BE2C (cell line): Measurements from ENCODE around the gene CLEC10A.
A peak's percentile ranks its signal among the peaks of the same experiment; 100 is the strongest.
"Not testable (repeated sequence)": the region's sequence is repeated elsewhere in the genome, so short reads cannot be mapped to it uniquely, and the experiment has no call there.

Experiments used
- DNase-seq: peaks from one replicate; pipeline ENCODE4 v3.0.0-alpha.2; 2020
- H3K27me3 ChIP-seq: fragments of 250-450 bp; sonication (Bioruptor Pico); 2 replicates; pipeline ENCODE4 v1.5.1; 2020; ENCODE audit warnings: mild to moderate bottlenecking
- H3K36me3 ChIP-seq: fragments of 250-450 bp; sonication (Bioruptor Pico); 2 replicates; pipeline ENCODE4 v1.5.1; 2020; ENCODE audit warnings: mild to moderate bottlenecking
- H3K4me1 ChIP-seq: fragments of 250-450 bp; sonication (Bioruptor Pico); 2 replicates; pipeline ENCODE4 v1.5.1; 2020
- H3K4me3 ChIP-seq: 2 replicates; pipeline ENCODE4 v1.5.1; 2011; ENCODE audit warnings: low read depth, low read length
- H3K9me3 ChIP-seq: fragments of 250-450 bp; sonication (Bioruptor Pico); 2 replicates; pipeline ENCODE4 v1.5.1; 2020
- CTCF ChIP-seq: IDR thresholded peaks from 2 replicates; pipeline ENCODE4 v1.5.1; 2012; ENCODE audit warnings: mild to moderate bottlenecking, low read depth, low read length

Gene CLEC10A

GRCh38 chr17:7047566-7047965 is 32.5 kb downstream of the CLEC10A start:
- no peaks in the 10 kb centered on the region for H3K36me3 ChIP-seq
- H3K4me1 ChIP-seq, result no peaks in the 10 kb centered on the region
- peaks cover 36% of the 10 kb centered on the region for H3K27me3 ChIP-seq
- H3K9me3 ChIP-seq, result no peaks in the 10 kb centered on the region
- H3K4me3 ChIP-seq, result no peak overlapping the region
- no peak for TF ChIP-seq CTCF
- no peak for DNase-seq

GRCh38 chr17:7046725-7047397 is 33.2 kb downstream of the CLEC10A start:
- not testable (repeated sequence) for H3K36me3 ChIP-seq, H3K4me1 ChIP-seq, DNase-seq, H3K4me3 ChIP-seq, H3K9me3 ChIP-seq
- H3K27me3 ChIP-seq, result peaks cover 42% of the 10 kb centered on the region

- no peaks in the 10 kb centered on the region for H3K4me1 ChIP-seq
- no peak for DNase-seq
- no peaks in the 10 kb centered on the region for H3K36me3 ChIP-seq
- H3K9me3 ChIP-seq, result no peaks in the 10 kb centered on the region
- no peak for TF ChIP-seq CTCF
- H3K27me3 ChIP-seq, result peaks cover 42% of the 10 kb centered on the region
- no peak overlapping the region for H3K4me3 ChIP-seq
Measured at GRCh38 chr17:7046127-7046724, 33.8 kb downstream of the CLEC10A start.

GRCh38 chr17:7045492-7046126 is 34.4 kb downstream of the CLEC10A start:
- peak; percentile 64 for TF ChIP-seq CTCF
- H3K4me3 ChIP-seq, result no peak overlapping the region
- H3K4me1 ChIP-seq, result no peaks in the 10 kb centered on the region
- H3K9me3 ChIP-seq, result no peaks in the 10 kb centered on the region
- H3K36me3 ChIP-seq, result no peaks in the 10 kb centered on the region
- DNase-seq, result no peak
- peaks cover 42% of the 10 kb centered on the region for H3K27me3 ChIP-seq

- Histone ChIP-seq H3K4me1 (no peaks in the 10 kb centered on the region), H3K4me3 (peak within 1 kb of the TSS; percentile 8), H3K27me3 (peaks cover 42% of the 10 kb centered on the region), H3K9me3 (no peaks in the 10 kb centered on the region), H3K36me3 (no peaks in the 10 kb centered on the region)
- DNase-seq, result peak; percentile 39
- TF ChIP-seq CTCF, result no peak
Measured at GRCh38 chr17:7043497-7044198, 36.4 kb downstream of the CLEC10A start, which contains the start of gene SLC16A11. Gene SLC16A11 (minus strand): TSS chr17:7044092. CDS start chr17:7043513, 579 bp downstream.

GRCh38 chr17:7043182-7043496 is 36.9 kb downstream of the CLEC10A start:
- no peak for DNase-seq
- no peak overlapping the region for H3K4me3 ChIP-seq
- no peaks in the 10 kb centered on the region for H3K36me3 ChIP-seq
- no peak for TF ChIP-seq CTCF
- peaks cover 38% of the 10 kb centered on the region for H3K27me3 ChIP-seq
- H3K4me1 ChIP-seq, result no peaks in the 10 kb centered on the region
- H3K9me3 ChIP-seq, result no peaks in the 10 kb centered on the region
